NCI-H1436 treated with DMSO at 0.1 percent for 48 hours (cell line): ENCODE measurements around the gene STAM2.
"Not testable (repeated sequence)": the region's sequence is repeated elsewhere in the genome, so short reads cannot be mapped to it uniquely, and the experiment has no call there.

ENCODE experiments used
- DNase-seq: peaks from one replicate; lab custom pipeline; 2025; lab: John Stamatoyannopoulos, UW

Gene STAM2

GRCh38 chr2:152172201-152172785 lies 3.3 kb downstream of the STAM2 start:
- not testable (repeated sequence) for DNase-seq

- DNase-seq: no peak
Measured at GRCh38 chr2:152171718-152172117, 3.8 kb downstream of the STAM2 start.

GRCh38 chr2:152169158-152169557 lies 6.4 kb downstream of the STAM2 start:
- DNase-seq: not testable (repeated sequence)

- DNase-seq: not testable (repeated sequence)
Measured at GRCh38 chr2:152167470-152167869, 8.1 kb downstream of the STAM2 start.

- DNase-seq: no peak
Measured at GRCh38 chr2:152167065-152167464, 8.5 kb downstream of the STAM2 start.

GRCh38 chr2:152166633-152167032 lies 8.9 kb downstream of the STAM2 start:
- DNase-seq: no peak

- no peak for DNase-seq
Measured at GRCh38 chr2:152165780-152166179, 9.8 kb downstream of the STAM2 start.

GRCh38 chr2:152165306-152165705 lies 10.3 kb downstream of the STAM2 start:
- no peak for DNase-seq

GRCh38 chr2:152163669-152164068 lies 11.9 kb downstream of the STAM2 start:
- not testable (repeated sequence) for DNase-seq

GRCh38 chr2:152162141-152162540 lies 13.4 kb downstream of the STAM2 start:
- DNase-seq: no peak

- no peak for DNase-seq
Measured at GRCh38 chr2:152161598-152161997, 14.0 kb downstream of the STAM2 start.

GRCh38 chr2:152160378-152160777 lies 15.2 kb downstream of the STAM2 start:
- not testable (repeated sequence) for DNase-seq

- no peak for DNase-seq
Measured at GRCh38 chr2:152157253-152157652, 18.3 kb downstream of the STAM2 start.

GRCh38 chr2:152155209-152155608 lies 20.4 kb downstream of the STAM2 start:
- DNase-seq: no peak

GRCh38 chr2:152154462-152154861 lies 21.1 kb downstream of the STAM2 start:
- no peak for DNase-seq

- no peak for DNase-seq
Measured at GRCh38 chr2:152134488-152135280, 40.9 kb downstream of the STAM2 start.

GRCh38 chr2:152132306-152132705 lies 43.3 kb downstream of the STAM2 start:
- no peak for DNase-seq

- DNase-seq: no peak
Measured at GRCh38 chr2:152127628-152128027, 47.9 kb downstream of the STAM2 start.

- DNase-seq: no peak
Measured at GRCh38 chr2:152126664-152127063, 48.9 kb downstream of the STAM2 start.

- DNase-seq: no peak
Measured at GRCh38 chr2:152122161-152122560, 53.4 kb downstream of the STAM2 start.

GRCh38 chr2:152120430-152120829 lies 55.1 kb downstream of the STAM2 start:
- no peak for DNase-seq

- DNase-seq: no peak
Measured at GRCh38 chr2:152115952-152116351, 59.6 kb downstream of the STAM2 start.

GRCh38 chr2:152114366-152114765 lies 61.2 kb downstream of the STAM2 start:
- no peak for DNase-seq

GRCh38 chr2:152107140-152107539 lies 68.4 kb downstream of the STAM2 start:
- DNase-seq: not testable (repeated sequence)
